ENCODE data around the gene CHST15. TPM values are rescaled to one million over a fixed set of nuclear protein-coding genes. Genes with fewer than 3 reads are reported as not detected.

The CHST15 gene
- total and polyA plus RNA-seq, 2 donors = 7.7 to 12.4 TPM

DNA sequence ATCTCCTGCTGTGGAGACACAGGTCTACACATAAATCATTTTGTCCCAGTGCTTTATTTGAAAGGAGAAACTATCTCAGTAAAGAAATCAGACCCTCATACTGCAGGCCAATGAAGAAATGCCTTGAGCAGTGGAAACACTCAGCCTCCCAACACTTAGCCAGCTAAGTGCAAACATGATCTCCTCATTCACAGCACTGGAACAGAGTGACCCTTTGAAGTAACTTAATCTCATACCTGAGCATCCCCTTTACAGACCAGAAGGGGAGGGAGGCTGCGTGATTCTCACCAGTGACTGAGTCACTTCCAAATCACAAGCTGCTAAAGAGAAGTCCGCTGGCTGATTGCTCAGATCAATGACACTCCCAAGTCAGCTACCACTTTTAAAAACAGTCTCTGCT is 4.5 kb downstream of the CHST15 start:
- Histone ChIP-seq H3K4me3 (ENCODE audit: low read length in 2 of 2) (no peak overlapping the region), H3K36me3 (ENCODE audit: control insufficient read depth in 2 of 2, insufficient read depth in 2 of 2, low read length in 1 of 2) (no peaks in the 10 kb centered on the region), H3K4me1 (ENCODE audit: control insufficient read depth in 2 of 2, insufficient read depth in 2 of 2, low read length in 2 of 2) (peaks cover 2 to 8% of the 10 kb centered on the region in 2 donors), H3K27me3 (ENCODE audit: control insufficient read depth in 2 of 2, insufficient read depth in 1 of 2, low read length in 1 of 2) (peaks cover 43 to 74% of the 10 kb centered on the region in 2 donors), H3K27ac (ENCODE audit: low read depth in 1 of 2, low read length in 1 of 2) (no peak overlapping the region), H3K9me3 (ENCODE audit: control insufficient read depth in 2 of 2, insufficient read depth in 1 of 2, low read length in 1 of 2) (peaks cover 0 to 5% of the 10 kb centered on the region in 2 donors)
- no peak for DNase-seq (ENCODE audit: low read depth in 6 of 9, low spot score in 9 of 9)
- 98% methylated on average over 2 of the region's 2 CpGs for WGBS

DNA sequence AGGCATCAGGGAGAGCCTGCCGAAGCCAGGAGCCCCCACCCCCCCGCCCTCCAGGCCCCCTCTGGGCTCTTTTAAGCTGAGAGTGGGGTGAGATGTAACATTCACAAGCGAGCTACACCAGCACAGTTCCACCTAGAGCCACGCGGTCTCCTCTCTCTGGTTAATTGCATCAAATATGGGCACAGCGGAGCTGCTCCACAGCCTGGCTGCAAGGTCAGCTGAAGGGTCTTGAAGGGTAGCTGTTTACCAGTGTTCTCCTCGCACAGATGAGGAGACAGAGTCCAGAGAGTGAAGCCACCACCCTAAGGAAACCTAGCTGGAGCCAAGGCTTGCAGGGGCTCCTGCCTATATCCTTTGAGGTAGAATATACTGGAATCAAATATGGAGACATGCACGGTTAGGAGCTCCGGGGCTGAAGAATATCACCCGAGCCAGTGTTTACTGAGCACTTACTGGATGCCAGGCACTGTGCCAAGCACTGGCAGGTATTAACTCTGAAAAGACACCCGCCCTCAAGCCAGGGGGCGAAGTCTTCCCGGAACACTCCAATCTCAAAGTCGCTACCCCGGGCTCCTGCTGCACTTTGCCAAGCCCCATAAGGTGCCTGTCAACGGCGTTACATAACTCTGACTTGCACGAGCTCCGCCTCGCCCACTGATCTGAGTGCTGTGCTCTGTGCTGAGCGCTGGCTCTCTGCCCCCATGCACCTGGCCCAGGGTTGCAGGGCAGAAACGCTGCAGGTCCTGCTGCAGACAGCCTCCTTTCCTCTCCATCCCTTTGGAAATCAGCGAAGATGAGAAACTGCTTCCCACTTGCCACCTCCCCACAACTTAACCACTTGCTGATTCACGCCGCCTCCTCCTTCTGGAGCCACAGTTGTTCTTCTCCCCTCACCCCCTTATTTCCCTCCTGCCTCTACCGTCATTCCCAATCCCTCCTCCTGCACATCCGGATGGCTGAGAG is 5.4 kb downstream of the CHST15 start:
- H3K27ac ChIP-seq (ENCODE audit: low read depth in 1 of 2, low read length in 1 of 2) = no peak overlapping the region
- peaks cover 0 to 5% of the 10 kb centered on the region in 2 donors for H3K4me1 ChIP-seq (ENCODE audit: control insufficient read depth in 2 of 2, insufficient read depth in 2 of 2, low read length in 2 of 2)
- WGBS = 93% methylated on average over 27 of the region's 27 CpGs

DNA sequence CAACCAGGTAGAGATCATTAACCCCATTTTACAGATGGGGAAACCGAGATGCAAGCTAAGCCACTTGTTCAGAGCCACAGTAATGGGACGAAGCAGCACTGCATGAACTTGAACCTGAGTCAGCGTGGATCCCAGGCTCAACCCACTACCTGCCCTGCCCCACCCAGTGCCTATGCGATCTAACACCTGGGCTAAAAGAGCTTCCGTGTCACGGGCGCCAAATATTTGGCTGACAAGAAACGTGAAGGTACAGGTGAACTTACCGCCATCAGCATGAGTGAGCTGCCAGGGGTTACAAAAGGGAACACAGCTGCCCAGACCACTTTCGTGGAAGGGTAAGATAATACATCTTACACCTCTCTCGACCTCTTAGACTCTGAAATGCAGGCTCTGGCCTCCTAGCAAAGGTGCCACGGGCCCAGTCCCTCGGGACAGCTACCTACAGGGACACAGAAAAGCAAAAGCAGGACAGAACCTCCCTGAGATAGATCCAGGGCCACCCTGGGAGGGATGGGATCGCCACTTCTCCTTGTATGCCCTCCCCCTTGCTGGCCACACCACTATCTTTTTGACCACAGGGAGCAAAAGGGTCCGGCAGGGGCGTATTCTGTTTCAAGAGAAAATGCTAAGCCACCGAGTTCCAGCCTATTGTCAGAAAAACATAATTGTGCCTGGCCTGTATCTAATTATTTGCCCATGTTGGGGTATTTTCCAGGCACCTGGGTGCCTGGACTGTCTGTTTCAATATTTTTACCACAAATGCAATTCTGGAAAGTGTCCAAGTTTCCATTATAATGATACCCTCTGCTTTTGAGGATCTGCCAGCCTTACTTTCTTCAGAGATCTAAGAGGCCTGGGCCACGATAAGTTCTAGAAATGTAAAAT is 6.4 kb downstream of the CHST15 start:
- H3K4me1 ChIP-seq (ENCODE audit: control insufficient read depth in 2 of 2, insufficient read depth in 2 of 2, low read length in 2 of 2) = no peaks in the 10 kb centered on the region
- no peak for DNase-seq (ENCODE audit: low read depth in 6 of 9, low spot score in 9 of 9)
- peaks cover 27 to 55% of the 10 kb centered on the region in 2 donors for H3K27me3 ChIP-seq (ENCODE audit: control insufficient read depth in 2 of 2, insufficient read depth in 1 of 2, low read length in 1 of 2)
- H3K27ac ChIP-seq (ENCODE audit: low read depth in 1 of 2, low read length in 1 of 2) = peak overlapping the region in 1 of 2 donors; percentile 48
- H3K36me3 ChIP-seq (ENCODE audit: control insufficient read depth in 2 of 2, insufficient read depth in 2 of 2, low read length in 1 of 2) = no peaks in the 10 kb centered on the region
- H3K9me3 ChIP-seq (ENCODE audit: control insufficient read depth in 2 of 2, insufficient read depth in 1 of 2, low read length in 1 of 2) = no peaks in the 10 kb centered on the region
- 94% methylated on average over 18 of the region's 18 CpGs for whole genome bisulfite sequencing
- no peak overlapping the region for H3K4me3 ChIP-seq (ENCODE audit: low read length in 2 of 2)

More for the DNA sequence above, 5.4 kb downstream of the CHST15 start:
- H3K27me3 ChIP-seq (ENCODE audit: control insufficient read depth in 2 of 2, insufficient read depth in 1 of 2, low read length in 1 of 2) = peaks cover 36 to 64% of the 10 kb centered on the region in 2 donors
- DNase-seq (ENCODE audit: low read depth in 6 of 9, low spot score in 9 of 9) = no peak
- H3K9me3 ChIP-seq (ENCODE audit: control insufficient read depth in 2 of 2, insufficient read depth in 1 of 2, low read length in 1 of 2) = no peaks in the 10 kb centered on the region
- no peaks in the 10 kb centered on the region for H3K36me3 ChIP-seq (ENCODE audit: control insufficient read depth in 2 of 2, insufficient read depth in 2 of 2, low read length in 1 of 2)
- H3K4me3 ChIP-seq (ENCODE audit: low read length in 2 of 2) = no peak overlapping the region

DNA sequence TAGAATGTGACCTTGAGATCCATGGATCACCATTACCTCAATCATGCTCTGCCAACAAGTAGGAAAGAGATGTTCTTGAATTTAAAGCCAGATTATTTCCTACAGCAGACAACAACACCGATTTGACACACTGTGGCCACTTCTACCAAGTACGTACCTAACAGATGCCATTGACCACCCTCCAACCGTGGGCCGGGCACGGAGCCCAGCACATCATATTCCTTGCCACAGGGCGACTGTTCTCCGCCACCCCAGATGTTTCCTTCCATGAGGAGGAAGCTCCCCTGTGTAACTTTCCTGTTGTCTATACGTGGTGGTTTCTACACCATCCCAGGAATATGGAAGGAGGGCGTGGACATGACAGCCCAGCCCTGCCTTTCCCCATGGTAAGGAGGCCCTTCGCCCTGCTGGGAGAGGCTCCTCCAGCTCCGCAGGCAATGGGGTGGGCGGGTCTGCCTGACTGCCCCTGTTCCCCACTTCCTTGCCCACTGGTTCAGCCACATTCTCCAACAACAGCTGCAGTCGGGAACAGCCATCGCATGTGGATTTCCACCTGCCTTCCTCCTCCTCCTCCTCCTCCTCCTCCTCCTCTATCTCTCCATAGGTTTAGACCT is 7.2 kb downstream of the CHST15 start:
- no peaks in the 10 kb centered on the region for H3K36me3 ChIP-seq (ENCODE audit: control insufficient read depth in 2 of 2, insufficient read depth in 2 of 2, low read length in 1 of 2)
- H3K9me3 ChIP-seq (ENCODE audit: control insufficient read depth in 2 of 2, insufficient read depth in 1 of 2, low read length in 1 of 2) = no peaks in the 10 kb centered on the region
- H3K4me1 ChIP-seq (ENCODE audit: control insufficient read depth in 2 of 2, insufficient read depth in 2 of 2, low read length in 2 of 2) = no peaks in the 10 kb centered on the region
- DNase-seq (ENCODE audit: low read depth in 6 of 9, low spot score in 9 of 9) = no peak
- 73% methylated on average over 14 of the region's 14 CpGs for WGBS
- H3K27ac ChIP-seq (ENCODE audit: low read depth in 1 of 2, low read length in 1 of 2) = no peak overlapping the region
- H3K27me3 ChIP-seq (ENCODE audit: control insufficient read depth in 2 of 2, insufficient read depth in 1 of 2, low read length in 1 of 2) = peaks cover 19 to 47% of the 10 kb centered on the region in 2 donors
- no peak overlapping the region for H3K4me3 ChIP-seq (ENCODE audit: low read length in 2 of 2)

DNA sequence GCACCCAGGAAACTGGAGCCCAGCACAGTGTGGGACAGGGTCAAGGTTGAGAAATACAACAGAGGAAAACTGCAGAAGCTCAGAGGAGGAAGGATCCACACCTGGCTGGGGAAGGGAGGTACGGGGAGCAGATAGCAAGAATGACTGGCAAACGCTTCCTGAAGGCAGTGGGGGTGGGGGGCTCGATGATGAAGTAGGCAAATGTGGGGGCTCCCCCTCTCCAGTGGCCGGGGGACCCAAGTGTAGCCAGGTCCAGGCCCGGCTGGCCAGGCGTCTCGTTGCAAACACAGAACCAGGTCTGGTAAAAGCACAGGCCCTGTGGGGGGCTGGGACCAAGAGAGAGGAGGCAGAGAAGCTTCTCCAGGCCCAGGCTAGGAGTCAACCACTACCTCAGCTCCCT is 7.7 kb downstream of the CHST15 start:
- no peak for DNase-seq (ENCODE audit: low read depth in 6 of 9, low spot score in 9 of 9)
- Histone ChIP-seq H3K9me3 (ENCODE audit: control insufficient read depth in 2 of 2, insufficient read depth in 1 of 2, low read length in 1 of 2) (no peaks in the 10 kb centered on the region), H3K36me3 (ENCODE audit: control insufficient read depth in 2 of 2, insufficient read depth in 2 of 2, low read length in 1 of 2) (no peaks in the 10 kb centered on the region), H3K4me3 (ENCODE audit: low read length in 2 of 2) (no peak overlapping the region), H3K4me1 (ENCODE audit: control insufficient read depth in 2 of 2, insufficient read depth in 2 of 2, low read length in 2 of 2) (peaks cover 0 to 2% of the 10 kb centered on the region in 2 donors), H3K27ac (ENCODE audit: low read depth in 1 of 2, low read length in 1 of 2) (no peak overlapping the region), H3K27me3 (ENCODE audit: control insufficient read depth in 2 of 2, insufficient read depth in 1 of 2, low read length in 1 of 2) (peaks cover 13 to 42% of the 10 kb centered on the region in 2 donors)
- WGBS = 87% methylated on average over 7 of the region's 7 CpGs

DNA sequence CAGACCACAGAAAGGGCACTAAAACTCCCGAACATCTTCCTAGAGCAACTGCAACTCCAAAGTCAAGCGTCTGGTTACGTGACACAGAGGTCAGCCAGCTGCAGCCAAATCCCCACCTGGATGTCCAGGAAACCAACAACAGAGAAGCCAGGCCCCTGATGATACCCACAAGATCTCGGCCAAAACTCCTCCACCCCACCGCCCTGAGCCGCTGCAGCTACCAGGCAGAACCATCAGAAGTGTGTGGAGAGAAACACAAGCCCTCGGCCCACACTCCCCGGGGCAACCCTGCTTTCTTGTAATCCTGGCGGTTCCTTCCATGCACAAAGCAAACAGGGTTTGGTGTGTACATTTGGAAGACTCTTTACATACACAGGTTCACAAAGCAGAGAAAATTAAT is 8.7 kb downstream of the CHST15 start:
- Histone ChIP-seq H3K36me3 (ENCODE audit: control insufficient read depth in 2 of 2, insufficient read depth in 2 of 2, low read length in 1 of 2) (no peaks in the 10 kb centered on the region), H3K9me3 (ENCODE audit: control insufficient read depth in 2 of 2, insufficient read depth in 1 of 2, low read length in 1 of 2) (no peaks in the 10 kb centered on the region), H3K4me3 (ENCODE audit: low read length in 2 of 2) (no peak overlapping the region), H3K27me3 (ENCODE audit: control insufficient read depth in 2 of 2, insufficient read depth in 1 of 2, low read length in 1 of 2) (peaks cover 7 to 32% of the 10 kb centered on the region in 2 donors), H3K4me1 (ENCODE audit: control insufficient read depth in 2 of 2, insufficient read depth in 2 of 2, low read length in 2 of 2) (peaks cover 1 to 11% of the 10 kb centered on the region in 2 donors), H3K27ac (ENCODE audit: low read depth in 1 of 2, low read length in 1 of 2) (no peak overlapping the region)
- no peak for DNase-seq (ENCODE audit: low read depth in 6 of 9, low spot score in 9 of 9)
- 92% methylated on average over 9 of the region's 9 CpGs for WGBS

DNA sequence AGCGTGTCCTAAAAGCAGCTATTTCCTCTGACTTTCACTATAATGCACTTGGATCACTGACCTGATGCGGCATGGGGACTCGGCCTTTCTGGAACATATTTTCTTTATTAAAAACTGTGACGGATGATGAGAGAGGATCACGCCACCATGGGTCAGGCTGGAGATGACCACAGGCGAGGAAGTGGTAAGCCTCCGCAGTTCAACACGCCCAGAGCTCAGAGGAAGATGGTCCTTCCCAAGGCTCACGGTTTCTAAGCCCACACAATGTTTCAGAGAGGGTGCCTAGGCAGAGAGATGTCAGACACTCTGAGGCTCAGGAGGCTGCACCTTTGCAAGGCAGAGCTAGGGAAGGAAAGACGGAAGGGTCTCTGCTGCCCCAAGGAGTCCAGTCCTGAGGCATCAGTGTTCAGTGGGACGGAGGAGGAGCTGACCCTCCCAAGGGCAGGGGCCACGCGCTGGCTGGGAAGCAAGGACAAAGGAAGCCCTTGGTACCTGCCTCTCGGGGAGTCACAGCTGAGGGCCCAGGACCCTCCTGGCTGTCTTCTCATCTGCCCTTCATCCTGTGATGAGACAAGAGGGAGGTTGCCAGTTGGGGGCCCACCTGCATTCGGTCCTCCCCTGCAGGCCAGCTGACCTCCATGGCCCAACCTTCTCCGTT is 9.5 kb downstream of the CHST15 start:
- H3K4me1 ChIP-seq (ENCODE audit: control insufficient read depth in 2 of 2, insufficient read depth in 2 of 2, low read length in 2 of 2) = peaks cover 2 to 13% of the 10 kb centered on the region in 2 donors
- H3K9me3 ChIP-seq (ENCODE audit: control insufficient read depth in 2 of 2, insufficient read depth in 1 of 2, low read length in 1 of 2) = no peaks in the 10 kb centered on the region
- H3K27me3 ChIP-seq (ENCODE audit: control insufficient read depth in 2 of 2, insufficient read depth in 1 of 2, low read length in 1 of 2) = peaks cover 0 to 24% of the 10 kb centered on the region in 2 donors
- no peak overlapping the region for H3K4me3 ChIP-seq (ENCODE audit: low read length in 2 of 2)
- no peaks in the 10 kb centered on the region for H3K36me3 ChIP-seq (ENCODE audit: control insufficient read depth in 2 of 2, insufficient read depth in 2 of 2, low read length in 1 of 2)
- H3K27ac ChIP-seq (ENCODE audit: low read depth in 1 of 2, low read length in 1 of 2) = no peak overlapping the region
- DNase-seq (ENCODE audit: low read depth in 6 of 9, low spot score in 9 of 9) = no peak
- 96% methylated on average over 16 of the region's 16 CpGs for WGBS

DNA sequence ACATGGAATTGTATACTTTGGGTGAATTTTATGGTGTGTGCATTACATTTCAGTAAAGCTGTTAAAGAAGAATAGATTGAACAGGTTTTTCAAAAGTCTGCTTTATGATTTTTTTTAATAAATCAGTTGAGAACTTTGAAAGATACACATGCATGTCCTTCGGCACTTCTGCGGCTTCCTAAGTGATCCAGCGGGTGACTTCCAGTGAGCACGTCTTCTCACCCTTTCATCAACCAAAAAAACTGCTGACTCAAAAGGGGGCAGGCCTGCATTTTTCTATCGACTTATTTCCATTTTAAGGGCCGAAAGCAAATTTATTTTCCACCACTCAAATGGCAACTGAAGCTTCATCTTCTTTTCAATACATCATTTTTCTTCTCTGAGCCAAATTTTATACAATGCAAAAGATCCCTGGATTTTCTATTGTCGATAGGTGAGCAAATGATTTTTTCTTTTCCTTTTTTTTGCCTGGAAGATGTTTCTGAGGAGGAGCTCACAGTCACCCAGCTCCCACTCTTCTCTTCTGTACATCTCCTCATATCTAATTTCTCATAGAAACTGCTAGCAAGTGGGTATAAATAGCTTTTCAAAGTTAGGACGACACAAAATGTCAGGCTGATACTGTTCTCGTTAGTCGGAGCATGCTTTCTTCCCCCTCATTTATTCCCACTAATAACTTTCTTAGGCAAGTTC is 10.2 kb downstream of the CHST15 start:
- Histone ChIP-seq H3K27ac (ENCODE audit: low read depth in 1 of 2, low read length in 1 of 2) (no peak overlapping the region), H3K27me3 (ENCODE audit: control insufficient read depth in 2 of 2, insufficient read depth in 1 of 2, low read length in 1 of 2) (peaks cover 0 to 17% of the 10 kb centered on the region in 2 donors), H3K4me3 (ENCODE audit: low read length in 2 of 2) (no peak overlapping the region), H3K4me1 (ENCODE audit: control insufficient read depth in 2 of 2, insufficient read depth in 2 of 2, low read length in 2 of 2) (peaks cover 2 to 13% of the 10 kb centered on the region in 2 donors), H3K36me3 (ENCODE audit: control insufficient read depth in 2 of 2, insufficient read depth in 2 of 2, low read length in 1 of 2) (no peaks in the 10 kb centered on the region), H3K9me3 (ENCODE audit: control insufficient read depth in 2 of 2, insufficient read depth in 1 of 2, low read length in 1 of 2) (no peaks in the 10 kb centered on the region)
- 95% methylated on average over 10 of the region's 10 CpGs for WGBS
- DNase-seq (ENCODE audit: low read depth in 6 of 9, low spot score in 9 of 9) = no peak

Data from thymus (tissue), 11 donors.